Ascending aorta (tissue), 2 donors: ENCODE results near the gene PRMT7. TPM values are rescaled to one million over a fixed set of nuclear protein-coding genes. Genes with fewer than 3 reads are reported as not detected.

Source experiments
- DNase-seq, 2 donors: peaks; one replicate each; pipeline ENCODE4 v3.0.0-alpha.2; 2019; ENCODE audit warnings: low spot score in 2 of 2
- H3K27ac ChIP-seq, 2 donors: fragments of 200-600 bp; sonication (generic); one replicate each; pipeline ENCODE4 v1.5.1; 2016 to 2017; ENCODE audit warnings: mild to moderate bottlenecking in 1 of 2
- H3K27me3 ChIP-seq: fragments of 200-600 bp; sonication (generic); one replicate; pipeline ENCODE4 v1.5.1; 2017
- H3K36me3 ChIP-seq, 2 donors: fragments of 200-600 bp; sonication (generic); one replicate each; pipeline ENCODE4 v1.5.1; 2016
- H3K4me1 ChIP-seq, 2 donors: fragments of 200-600 bp; sonication (generic); one replicate each; pipeline ENCODE4 v1.5.1; 2016 to 2017; ENCODE audit warnings: mild to moderate bottlenecking in 1 of 2
- H3K4me3 ChIP-seq, 2 donors: fragments of 200-600 bp; sonication (generic); one replicate each; pipeline ENCODE4 v1.5.1; 2016 to 2017; ENCODE audit warnings: mild to moderate bottlenecking in 1 of 2
- H3K9me3 ChIP-seq, 2 donors: fragments of 200-600 bp; sonication (generic); one replicate each; pipeline ENCODE4 v1.5.1; 2016
- CTCF ChIP-seq, 3 experiments: fragments of 200-600 bp in 2 of 3; fragments of 450-650 bp in 1 of 3; sonication (generic) in 2 of 3; IDR thresholded peaks; one replicate each; pipeline ENCODE4 v1.5.1; 2016 to 2019; ENCODE audit warnings: antibody characterized with exemption in 3 of 3, mild to moderate bottlenecking in 1 of 3, moderate library complexity in 1 of 3
- intact Hi-C: fragments of 100-400 bp; cut with DNase I; formaldehyde crosslinking; loops from one replicate; pipeline ENCODE4 v1.15.1; 2023
- total RNA-seq: library from RNA; depleted of rRNA; stranded (reverse); fragments of >200 nt; gene quantifications from one replicate; pipeline ENCODE4 v1.1.0, GENCODE V29; 2016

The PRMT7 gene
- total RNA-seq, 1 donor from 2014 or later, result 25.1 TPM

- no peak overlapping the region for H3K4me3 ChIP-seq
- H3K4me1 ChIP-seq, result no peaks in the 10 kb centered on the region
- H3K27ac ChIP-seq, result no peak overlapping the region
- no peaks in the 10 kb centered on the region for H3K27me3 ChIP-seq
- intact Hi-C loops, result no loop called here
- no peak for DNase-seq
- TF ChIP-seq CTCF (IDR thresholded peaks at IDR 0.05), result no peak
- no peaks in the 10 kb centered on the region for H3K9me3 ChIP-seq
- no peaks in the 10 kb centered on the region for H3K36me3 ChIP-seq
Observed at GRCh38 chr16:68406458-68407152, 95.8 kb downstream of the PRMT7 start.

Other genes starting within 250 kb of the PRMT7 start
- 36.4 TPM for gene NFATC3, start 225.6 kb upstream of the PRMT7 start, total RNA-seq
- not detected for gene ESRP2, start 74.9 kb upstream of the PRMT7 start, total RNA-seq
- 21.9 TPM for gene PLA2G15, start 65.6 kb upstream of the PRMT7 start, total RNA-seq
- gene SLC7A6, start 46.5 kb upstream of the PRMT7 start, total RNA-seq, result 27.7 TPM
- 14.4 TPM for gene SLC7A6OS, start 73 bp upstream of the PRMT7 start, total RNA-seq
- gene SMPD3, start 137.5 kb downstream of the PRMT7 start, total RNA-seq, result not detected
- 11.8 TPM for gene ZFP90, start 228.3 kb downstream of the PRMT7 start, total RNA-seq